NCI-H2196 (cell line): ENCODE measurements around the gene SIRT2.
A peak's percentile ranks its signal among the peaks of the same experiment; 100 is the strongest.

Experiments used
- DNase-seq: peaks from one replicate; lab custom pipeline; 2025; ENCODE audit not compliant: unreplicated experiment; lab: John Stamatoyannopoulos, UW

The SIRT2 gene

GRCh38 chr19:38845374-38846024 lies 53.9 kb downstream of the SIRT2 start:
- DNase-seq: no peak

DNA sequence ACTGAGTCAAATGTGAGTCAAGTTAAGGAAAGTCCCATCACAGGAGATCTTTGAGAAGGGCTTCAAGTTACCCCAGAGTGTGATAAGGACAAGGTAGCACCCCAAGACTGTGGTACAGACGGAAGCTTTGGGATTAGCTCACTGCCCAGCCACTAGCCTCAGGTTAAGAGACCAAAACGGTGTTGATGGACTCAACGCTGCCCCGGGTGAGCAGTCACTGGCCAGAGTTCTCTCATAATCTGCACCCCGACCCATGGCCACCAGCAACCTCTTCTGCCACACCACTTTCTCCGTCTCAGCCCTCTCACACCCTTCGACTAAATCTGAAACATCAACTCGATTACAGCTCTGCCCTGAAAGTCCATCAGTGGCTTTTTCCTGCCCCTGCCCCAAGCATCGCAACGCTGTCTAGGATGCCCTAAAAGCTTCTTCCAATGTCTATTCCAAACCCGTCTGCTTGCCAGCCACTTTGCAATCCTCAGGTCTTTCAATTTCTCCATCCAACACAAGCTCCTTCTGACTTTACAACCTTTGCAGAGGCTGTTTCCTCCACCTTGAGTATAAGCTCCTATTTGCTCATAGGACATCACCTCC lies 55.2 kb downstream of the SIRT2 start:
- no peak for DNase-seq

- no peak for DNase-seq
Observed at GRCh38 chr19:38843175-38843758, 56.2 kb downstream of the SIRT2 start.

GRCh38 chr19:38842439-38843174 lies 56.8 kb downstream of the SIRT2 start:
- no peak for DNase-seq

DNA sequence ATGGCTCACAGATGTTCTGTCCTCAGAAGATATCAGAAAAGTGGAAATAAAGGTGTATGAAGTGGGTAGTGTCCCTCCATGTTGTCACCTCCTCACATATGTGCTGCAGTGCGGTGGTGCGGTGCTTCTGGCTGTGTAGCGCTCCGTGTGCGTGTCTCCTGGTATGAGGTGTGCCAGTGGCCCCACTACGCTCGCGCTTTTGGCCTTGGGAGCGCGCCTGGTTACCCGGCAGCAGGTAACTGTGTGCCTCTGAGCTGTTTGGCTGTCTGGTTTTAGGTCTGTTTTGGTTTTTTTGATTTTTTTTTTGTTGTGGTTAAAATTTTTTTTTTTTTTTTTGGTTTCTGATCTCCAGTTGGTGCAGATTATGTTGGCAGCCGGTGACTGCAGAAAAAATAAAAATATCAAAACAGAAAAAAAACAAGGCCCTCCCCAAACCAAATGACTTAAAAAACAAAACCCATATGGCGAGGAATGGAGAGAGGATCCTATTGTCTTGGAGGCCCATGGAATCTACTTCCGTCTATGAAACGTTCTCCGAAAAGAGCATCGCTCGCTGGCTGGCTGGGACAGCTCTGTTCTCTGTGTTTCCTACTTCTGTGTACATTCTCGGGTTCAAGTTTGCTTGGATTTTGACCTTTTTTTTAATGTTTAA lies 57.5 kb downstream of the SIRT2 start:
- DNase-seq: no peak

DNA sequence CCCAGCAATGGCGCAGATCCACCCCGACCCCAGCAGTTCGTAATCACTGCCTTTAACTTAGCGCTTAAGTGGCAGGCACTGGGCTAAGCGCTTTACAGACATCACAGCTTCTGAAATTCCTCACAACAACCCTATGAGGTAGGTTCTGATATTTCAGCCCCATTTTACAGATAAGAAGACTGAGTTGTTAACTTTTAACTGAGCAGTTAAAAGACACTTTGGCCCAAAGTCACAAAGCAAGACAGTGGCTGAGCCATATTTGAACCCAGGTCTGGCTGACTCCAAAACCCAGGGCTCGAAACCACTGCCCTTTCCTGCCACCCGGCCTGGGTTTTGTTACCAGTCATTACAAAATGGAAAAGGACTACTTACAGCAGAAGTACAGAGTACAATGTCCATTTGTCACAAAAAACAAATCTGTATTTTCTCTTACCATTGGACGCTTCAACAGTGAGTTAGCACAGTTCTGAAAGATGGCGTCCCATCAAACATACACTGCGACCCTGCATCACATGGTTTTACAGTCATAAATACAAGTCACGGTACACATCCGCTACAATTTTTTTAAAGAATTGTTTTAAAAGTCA lies 58.1 kb downstream of the SIRT2 start:
- DNase-seq: no peak

GRCh38 chr19:38840583-38840968 lies 58.8 kb downstream of the SIRT2 start:
- no peak for DNase-seq

DNA sequence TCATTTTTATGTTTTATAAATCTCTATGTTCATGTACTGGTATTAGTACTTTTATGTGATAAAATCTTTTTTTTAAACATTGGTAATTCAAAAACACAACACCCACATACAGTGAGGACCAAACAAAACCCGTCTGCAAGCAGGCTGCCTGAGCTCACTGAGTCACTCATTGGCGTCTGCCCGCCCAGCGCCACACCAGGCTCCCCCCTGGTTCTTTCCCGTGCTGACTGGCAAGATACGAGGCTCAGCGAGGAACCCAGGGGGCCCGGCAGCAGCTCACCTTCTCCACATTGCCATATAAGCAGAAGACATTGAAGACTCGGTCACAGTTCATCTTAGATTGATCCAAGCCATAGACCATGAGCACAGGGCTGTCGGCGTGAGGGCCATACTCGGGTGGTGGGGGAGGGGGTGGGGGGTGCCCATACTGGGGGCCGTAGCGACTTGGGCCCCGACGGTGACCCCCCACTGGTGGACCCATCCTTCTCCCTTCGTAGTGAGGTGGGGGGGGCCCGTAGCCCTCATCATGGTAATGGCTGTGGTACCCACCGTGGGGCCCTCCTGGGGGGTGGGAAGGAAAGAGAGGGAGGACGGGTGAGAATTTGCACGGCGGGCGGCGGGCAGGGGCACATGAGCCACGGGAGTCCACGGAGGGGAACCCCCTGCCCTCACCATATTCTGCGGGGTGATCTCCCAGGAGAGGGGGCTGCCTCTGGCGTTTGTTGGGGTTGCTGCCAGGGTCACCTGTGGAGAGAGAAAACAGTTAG lies 59.4 kb downstream of the SIRT2 start:
- DNase-seq: no peak

DNA sequence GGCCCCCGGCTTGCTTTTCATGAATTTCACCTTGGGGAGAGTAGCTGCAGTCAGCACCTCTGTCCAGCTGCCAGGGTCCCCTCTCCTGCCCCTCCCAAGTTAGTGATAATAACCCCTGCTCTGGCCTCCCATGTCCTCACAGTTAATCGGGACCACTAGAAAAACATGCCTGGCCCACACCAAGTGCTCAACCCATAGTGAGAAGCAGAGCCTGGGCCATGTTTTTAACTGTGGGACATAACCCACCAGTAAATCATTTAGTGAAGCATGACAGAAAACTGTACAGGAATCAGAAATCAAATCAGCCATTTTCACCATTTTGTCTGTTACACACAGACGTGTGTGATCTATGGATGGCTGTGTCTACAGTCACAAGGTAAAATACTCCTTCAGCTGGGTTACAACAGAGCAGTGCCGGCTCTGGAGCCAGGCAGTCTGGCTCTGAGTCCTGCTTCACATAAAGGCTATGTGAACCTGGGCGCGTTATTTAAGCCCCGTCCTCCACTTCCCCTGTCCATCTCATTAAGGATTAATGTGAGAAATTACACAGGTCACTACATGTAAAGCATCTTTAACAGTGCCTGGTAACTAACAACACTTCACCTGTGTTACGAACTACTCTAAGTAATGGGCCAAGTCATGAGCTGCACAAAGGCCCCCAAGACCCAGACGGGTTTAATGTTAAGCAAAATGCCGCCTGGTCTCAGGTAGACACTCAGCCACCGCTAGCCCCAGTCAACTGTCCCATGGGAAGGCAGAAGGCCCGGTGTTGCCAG lies 60.2 kb downstream of the SIRT2 start:
- DNase-seq: no peak

DNA sequence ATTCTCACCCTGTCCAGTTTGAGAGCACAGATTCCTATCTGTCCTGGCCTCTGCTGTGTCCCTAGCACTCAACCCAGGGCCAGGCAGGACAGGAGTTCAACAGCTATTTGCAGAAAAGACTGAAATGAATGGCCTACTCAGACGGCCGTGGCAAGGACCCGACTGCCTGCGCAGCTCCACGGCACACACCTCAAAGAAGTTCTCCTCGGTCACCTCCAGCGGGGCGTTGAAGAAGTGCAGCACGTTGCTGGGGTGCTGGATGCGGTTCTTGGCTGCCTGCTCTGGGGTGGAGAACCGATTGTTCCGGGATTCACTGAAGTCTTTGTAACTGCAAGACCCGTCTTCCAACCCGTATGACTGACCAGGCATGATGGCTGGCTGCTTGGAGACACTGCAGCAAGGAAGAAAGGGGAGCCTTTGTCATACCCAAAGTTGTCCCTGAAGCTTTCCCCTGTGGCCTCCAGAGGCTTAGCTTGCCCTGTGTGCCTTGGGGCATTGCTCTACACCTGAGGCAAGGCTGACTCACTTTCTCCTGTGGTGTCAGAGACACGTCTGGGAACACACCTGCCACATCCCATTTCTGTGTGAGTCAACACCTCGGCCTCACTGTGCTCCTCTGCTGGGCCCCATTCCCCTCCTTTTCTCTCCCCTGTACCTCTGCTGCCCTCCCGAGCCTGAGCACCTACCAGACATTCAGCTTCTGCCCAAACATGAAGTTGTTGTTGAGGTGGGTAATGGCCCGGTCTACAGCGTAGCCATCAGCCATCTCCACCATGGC lies 61.0 kb downstream of the SIRT2 start:
- DNase-seq: no peak

DNA sequence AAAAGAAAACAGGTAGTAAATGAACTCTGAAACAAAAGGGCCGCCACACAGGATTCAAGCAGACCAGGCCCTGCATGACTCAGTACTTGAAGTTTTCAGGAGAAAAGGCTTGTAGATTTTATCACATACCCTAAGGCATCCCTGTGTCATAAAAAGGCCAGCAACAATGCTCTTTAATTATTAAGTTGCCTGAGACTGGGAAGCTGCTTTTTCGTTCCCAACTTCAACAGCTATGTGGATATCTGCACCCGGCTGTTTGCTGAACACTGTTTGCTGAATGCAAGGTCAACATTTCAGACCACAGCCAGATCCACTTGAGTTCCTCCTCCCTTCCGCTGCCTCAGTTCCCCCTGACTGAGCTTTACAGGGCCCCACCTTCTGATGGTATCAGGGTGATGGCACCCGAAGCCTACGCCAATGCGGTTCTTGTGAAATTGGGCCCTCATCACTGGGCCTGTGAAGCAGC lies 61.7 kb downstream of the SIRT2 start:
- DNase-seq: peak; percentile 46

- DNase-seq: no peak
Observed at GRCh38 chr19:38836983-38837626, 62.3 kb downstream of the SIRT2 start.

DNA sequence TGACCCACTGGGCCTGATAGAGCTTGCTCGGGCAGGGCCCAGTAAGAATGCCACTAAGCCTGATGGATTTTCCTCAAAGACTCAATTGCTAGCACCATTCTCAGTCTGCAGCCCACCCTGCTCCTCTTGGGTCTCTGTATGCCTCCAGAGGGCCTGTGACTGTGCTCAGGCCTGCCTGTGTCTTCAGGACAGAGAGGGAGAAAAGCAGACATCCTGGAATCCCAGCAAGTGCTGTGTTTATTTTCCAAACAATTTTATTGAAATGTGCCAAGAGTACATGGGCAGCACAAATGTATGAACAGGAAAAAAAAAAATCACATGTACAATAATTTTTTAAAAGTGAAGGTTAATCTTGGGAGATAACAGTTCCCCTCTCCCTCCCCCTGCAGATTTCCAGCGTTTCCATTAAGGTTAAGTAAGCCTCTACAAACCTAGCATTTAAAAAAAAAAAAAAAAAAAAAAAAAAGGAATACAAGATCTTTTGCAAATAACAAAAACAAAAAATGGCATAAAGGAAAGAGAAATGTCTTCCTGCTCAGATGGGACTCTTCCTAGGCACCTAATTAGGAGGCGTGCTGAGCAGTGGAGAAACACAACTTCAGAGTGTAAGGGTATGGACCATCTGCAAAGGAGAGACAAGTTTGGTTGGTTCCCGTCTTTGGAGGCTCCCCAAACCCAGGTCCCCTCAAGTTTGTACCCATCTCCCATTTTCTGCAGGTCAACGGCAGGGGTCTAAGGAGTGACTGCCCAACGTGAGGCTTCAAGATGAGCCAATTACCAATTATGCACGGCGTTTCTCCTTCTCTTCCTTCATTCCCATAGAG lies 63.0 kb downstream of the SIRT2 start:
- no peak for DNase-seq

DNA sequence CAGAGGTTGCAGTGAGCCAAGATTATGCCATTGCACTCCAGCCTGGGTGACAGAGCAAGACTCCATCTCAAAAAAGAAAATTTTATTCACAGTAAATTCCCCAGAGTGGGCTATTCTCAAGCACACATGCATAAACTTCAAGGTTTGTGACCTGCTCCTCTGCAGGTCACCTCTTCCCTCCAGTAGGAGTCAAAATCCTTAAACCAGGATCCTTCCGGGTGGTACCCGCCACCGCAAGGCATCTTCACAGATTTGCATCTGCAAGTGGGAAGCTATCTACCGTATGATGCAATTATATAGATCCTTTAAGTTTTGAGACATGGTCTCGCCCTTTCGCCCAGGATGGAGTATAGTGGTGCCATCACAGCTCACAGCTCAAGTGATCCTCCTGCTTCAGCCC lies 64.8 kb downstream of the SIRT2 start:
- no peak for DNase-seq

GRCh38 chr19:38834104-38834490 lies 65.3 kb downstream of the SIRT2 start:
- DNase-seq: no peak

DNA sequence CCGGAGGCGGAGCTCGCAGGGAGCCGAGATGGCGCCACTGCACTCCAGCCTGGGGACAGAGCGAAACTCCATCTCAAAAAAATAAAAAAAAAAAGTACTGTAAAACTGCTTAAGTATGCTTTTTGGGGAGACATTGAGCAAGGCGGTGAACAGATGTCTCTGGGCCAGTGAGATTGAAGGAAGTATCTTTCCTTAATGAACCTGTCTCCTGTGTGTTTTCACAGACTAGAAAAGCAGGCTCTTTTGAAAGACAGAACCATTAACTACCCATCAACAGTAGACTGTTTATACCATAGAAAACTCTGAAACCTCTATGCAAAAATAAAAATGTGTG lies 66.4 kb downstream of the SIRT2 start:
- DNase-seq: no peak

DNA sequence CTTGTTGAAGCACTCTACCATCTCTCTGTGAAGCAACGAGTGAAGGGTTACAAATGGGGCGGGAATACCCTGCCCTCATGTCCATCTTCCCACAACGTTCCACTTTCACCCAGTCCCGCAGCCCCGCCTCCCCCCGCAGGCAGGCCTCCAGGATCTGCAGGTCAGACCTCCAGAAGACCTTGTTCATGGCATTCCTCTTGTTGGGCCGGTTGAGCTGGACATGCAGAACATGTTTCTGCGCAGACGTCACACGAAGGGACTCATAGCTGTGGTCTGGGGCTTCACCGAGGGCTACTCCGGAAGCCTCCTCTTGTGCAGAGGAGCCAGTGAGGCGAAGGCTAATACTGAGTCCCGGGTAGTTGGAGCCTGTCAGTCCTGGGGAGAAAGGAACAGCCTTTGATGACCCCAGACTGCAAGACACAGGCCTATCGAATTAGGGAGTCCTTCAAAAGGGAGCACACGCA lies 68.2 kb downstream of the SIRT2 start:
- DNase-seq: peak; percentile 62
